ENCODE results near the gene FOXP2. TPM values are rescaled to one million over a fixed set of nuclear protein-coding genes. Genes with fewer than 3 reads are reported as not detected.

FOXP2 gene
- total RNA-seq, 2 experiments from 2014 or later, result not detected

DNA sequence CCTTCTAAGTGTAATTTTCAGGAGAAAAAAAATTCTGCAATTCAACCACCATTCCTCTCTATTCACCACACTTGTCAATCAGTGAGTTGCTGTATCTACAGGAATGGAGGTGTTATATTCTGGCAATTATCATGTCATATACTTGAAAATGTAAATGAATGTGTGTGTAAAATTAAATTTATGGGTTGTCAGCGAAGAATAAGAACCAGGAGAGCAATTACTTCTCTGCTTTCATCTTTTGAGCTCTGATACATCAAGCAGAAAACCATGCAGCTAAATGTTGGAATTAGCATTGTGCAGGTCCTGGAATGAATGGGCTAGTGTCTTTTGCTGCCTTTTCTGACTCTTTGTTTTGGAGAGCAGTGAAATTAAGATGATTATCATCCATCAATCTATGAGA lies 207.6 kb downstream of the FOXP2 start:
- Histone ChIP-seq H3K27ac (ENCODE audit: low read depth in 1 of 2, low read length in 2 of 2) (no peak overlapping the region), H3K9me3 (ENCODE audit: control insufficient read depth in 1 of 2, insufficient read depth in 1 of 2, low read length in 2 of 2) (no peaks in the 10 kb centered on the region), H3K27me3 (ENCODE audit: control insufficient read depth in 1 of 2, insufficient read depth in 2 of 2, low read length in 2 of 2) (no peaks in the 10 kb centered on the region), H3K4me3 (ENCODE audit: low read length) (no peak overlapping the region), H3K36me3 (ENCODE audit: insufficient read depth, low read length) (no peaks in the 10 kb centered on the region), H3K4me1 (ENCODE audit: insufficient read depth, low read length) (no peaks in the 10 kb centered on the region)
- POLR2A ChIA-PET, result no interaction called here
- no peak for DNase-seq
- CTCF ChIA-PET, result no interaction called here
- Mint-ChIP-seq H3K4me3 (no peak overlapping the region), H3K9me3 (no peaks in the 10 kb centered on the region), H3K27ac (no peak overlapping the region), H3K4me1 (ENCODE audit: low read depth) (no peaks in the 10 kb centered on the region), H3K36me3 (ENCODE audit: low read depth) (no peaks in the 10 kb centered on the region), H3K27me3 (no peaks in the 10 kb centered on the region)
- ATAC-seq (ENCODE audit: poor library complexity), result no peak
- intact Hi-C loops (cut with DNase I, micrococcal nuclease), result no loop called here
- TF ChIP-seq CTCF (IDR thresholded peaks at IDR 0.05), result no peak

DNA sequence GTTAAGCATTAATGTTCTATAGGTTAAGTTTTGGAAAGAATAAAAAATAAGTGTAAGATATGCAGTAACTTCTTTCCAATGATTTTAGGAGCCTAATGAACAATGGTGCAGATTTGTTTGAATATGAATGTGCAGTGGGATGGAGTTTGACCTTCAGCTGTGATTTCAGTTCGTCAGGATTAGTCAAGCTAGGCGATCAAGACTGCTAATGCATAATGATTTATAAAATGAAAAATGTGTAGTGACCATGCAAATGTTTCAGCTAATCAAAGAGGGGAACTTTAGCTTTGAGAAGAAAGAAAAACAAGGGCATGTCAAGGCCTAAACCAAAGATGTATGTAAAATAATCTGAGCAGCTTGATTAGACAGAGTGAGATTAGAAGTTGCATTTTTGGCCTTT lies 208.5 kb downstream of the FOXP2 start:
- CTCF ChIA-PET, result no interaction called here
- Histone ChIP-seq H3K4me1 (ENCODE audit: insufficient read depth, low read length) (no peaks in the 10 kb centered on the region), H3K27ac (ENCODE audit: low read depth in 1 of 2, low read length in 2 of 2) (no peak overlapping the region), H3K9me3 (ENCODE audit: control insufficient read depth in 1 of 2, insufficient read depth in 1 of 2, low read length in 2 of 2) (no peaks in the 10 kb centered on the region), H3K4me3 (ENCODE audit: low read length) (no peak overlapping the region), H3K36me3 (ENCODE audit: insufficient read depth, low read length) (no peaks in the 10 kb centered on the region), H3K27me3 (ENCODE audit: control insufficient read depth in 1 of 2, insufficient read depth in 2 of 2, low read length in 2 of 2) (no peaks in the 10 kb centered on the region)
- intact Hi-C loops (cut with DNase I, micrococcal nuclease), result no loop called here
- no peak for DNase-seq
- Mint-ChIP-seq H3K9me3 (no peaks in the 10 kb centered on the region), H3K36me3 (ENCODE audit: low read depth) (no peaks in the 10 kb centered on the region), H3K4me1 (ENCODE audit: low read depth) (no peaks in the 10 kb centered on the region), H3K27me3 (no peaks in the 10 kb centered on the region), H3K4me3 (no peak overlapping the region), H3K27ac (no peak overlapping the region)
- ATAC-seq (ENCODE audit: poor library complexity), result no peak
- POLR2A ChIA-PET, result no interaction called here
- TF ChIP-seq CTCF (IDR thresholded peaks at IDR 0.05), result no peak

DNA sequence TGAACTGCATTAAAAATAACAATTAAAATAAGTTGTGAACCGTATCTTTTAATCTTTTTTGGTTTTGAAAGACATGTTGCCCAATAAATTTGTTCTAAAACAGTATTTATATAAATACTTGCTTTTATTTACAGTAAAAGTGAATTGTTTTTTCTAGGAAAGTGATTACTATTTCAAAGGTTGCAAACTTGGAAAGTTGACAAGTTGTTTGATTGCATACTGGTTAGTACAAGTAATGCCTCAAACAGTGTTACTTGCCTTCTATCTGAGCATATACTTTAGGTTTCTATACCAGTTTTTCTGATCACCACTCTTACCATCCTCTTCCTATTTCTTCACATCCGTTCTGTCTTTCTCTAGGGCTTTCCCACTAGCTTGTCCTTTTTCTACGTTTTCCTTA lies 212.6 kb downstream of the FOXP2 start:
- no peaks in the 10 kb centered on the region for H3K27me3 ChIP-seq (ENCODE audit: control insufficient read depth in 1 of 2, insufficient read depth in 2 of 2, low read length in 2 of 2)
- no peak overlapping the region for H3K27ac ChIP-seq (ENCODE audit: low read depth in 1 of 2, low read length in 2 of 2)
- ATAC-seq (ENCODE audit: poor library complexity), result no peak
- TF ChIP-seq CTCF (IDR thresholded peaks at IDR 0.05), result no peak
- intact Hi-C loops (cut with DNase I, micrococcal nuclease), result no loop called here
- Mint-ChIP-seq H3K4me1 (ENCODE audit: low read depth) (no peaks in the 10 kb centered on the region), H3K27ac (no peak overlapping the region), H3K27me3 (no peaks in the 10 kb centered on the region), H3K4me3 (no peak overlapping the region), H3K36me3 (ENCODE audit: low read depth) (no peaks in the 10 kb centered on the region), H3K9me3 (no peaks in the 10 kb centered on the region)
- ChIA-PET POLR2A (no interaction called here), CTCF (no interaction called here)
- DNase-seq, result no peak
- H3K4me1 ChIP-seq (ENCODE audit: insufficient read depth, low read length), result no peaks in the 10 kb centered on the region
- no peaks in the 10 kb centered on the region for H3K36me3 ChIP-seq (ENCODE audit: insufficient read depth, low read length)
- H3K9me3 ChIP-seq (ENCODE audit: control insufficient read depth in 1 of 2, insufficient read depth in 1 of 2, low read length in 2 of 2), result no peaks in the 10 kb centered on the region
- no peak overlapping the region for H3K4me3 ChIP-seq (ENCODE audit: low read length)

Data from CD4-positive, alpha-beta T cell (primary cell).